Central memory CD8-positive, alpha-beta T cell (primary cell): ENCODE measurements around the gene CABP2.
"Not testable (repeated sequence)": the region's sequence is repeated elsewhere in the genome, so short reads cannot be mapped to it uniquely, and the experiment has no call there.

Experiments
- ATAC-seq: fragments of 150-1000 bp; cut with Tn5 transposase; replicated peaks from 2 replicates; pipeline ENCODE4 v1.10.0; 2022; ENCODE audit warnings: mild to moderate bottlenecking, moderate FRiP score, moderate number of reproducible peaks; ENCODE audit not compliant: poor library complexity, severe bottlenecking; ENCODE audit errors: extremely low read depth
- DNase-seq, 2 donors: peaks; one replicate each; pipeline ENCODE4 v3.0.0; 2021; ENCODE audit warnings: low spot score in 2 of 2
- H3K27ac Mint-ChIP-seq: one replicate; pipeline ENCODE4 v1.8.0; 2022; ENCODE audit warnings: low read depth, mild to moderate bottlenecking, moderate library complexity, mixed read lengths
- H3K27me3 Mint-ChIP-seq: one replicate; pipeline ENCODE4 v1.8.0; 2022; ENCODE audit warnings: mixed read lengths
- H3K36me3 Mint-ChIP-seq: one replicate; pipeline ENCODE4 v1.8.0; 2022; ENCODE audit warnings: mild to moderate bottlenecking, moderate library complexity, mixed read lengths; ENCODE audit not compliant: insufficient read depth
- H3K4me1 Mint-ChIP-seq: one replicate; pipeline ENCODE4 v1.8.0; 2022; ENCODE audit warnings: mixed read lengths
- H3K4me3 Mint-ChIP-seq: one replicate; pipeline ENCODE4 v1.8.0; 2022; ENCODE audit warnings: mild to moderate bottlenecking, moderate library complexity, mixed read lengths
- H3K9me3 Mint-ChIP-seq: one replicate; pipeline ENCODE4 v1.8.0; 2022; ENCODE audit warnings: mixed read lengths

Gene CABP2

DNA sequence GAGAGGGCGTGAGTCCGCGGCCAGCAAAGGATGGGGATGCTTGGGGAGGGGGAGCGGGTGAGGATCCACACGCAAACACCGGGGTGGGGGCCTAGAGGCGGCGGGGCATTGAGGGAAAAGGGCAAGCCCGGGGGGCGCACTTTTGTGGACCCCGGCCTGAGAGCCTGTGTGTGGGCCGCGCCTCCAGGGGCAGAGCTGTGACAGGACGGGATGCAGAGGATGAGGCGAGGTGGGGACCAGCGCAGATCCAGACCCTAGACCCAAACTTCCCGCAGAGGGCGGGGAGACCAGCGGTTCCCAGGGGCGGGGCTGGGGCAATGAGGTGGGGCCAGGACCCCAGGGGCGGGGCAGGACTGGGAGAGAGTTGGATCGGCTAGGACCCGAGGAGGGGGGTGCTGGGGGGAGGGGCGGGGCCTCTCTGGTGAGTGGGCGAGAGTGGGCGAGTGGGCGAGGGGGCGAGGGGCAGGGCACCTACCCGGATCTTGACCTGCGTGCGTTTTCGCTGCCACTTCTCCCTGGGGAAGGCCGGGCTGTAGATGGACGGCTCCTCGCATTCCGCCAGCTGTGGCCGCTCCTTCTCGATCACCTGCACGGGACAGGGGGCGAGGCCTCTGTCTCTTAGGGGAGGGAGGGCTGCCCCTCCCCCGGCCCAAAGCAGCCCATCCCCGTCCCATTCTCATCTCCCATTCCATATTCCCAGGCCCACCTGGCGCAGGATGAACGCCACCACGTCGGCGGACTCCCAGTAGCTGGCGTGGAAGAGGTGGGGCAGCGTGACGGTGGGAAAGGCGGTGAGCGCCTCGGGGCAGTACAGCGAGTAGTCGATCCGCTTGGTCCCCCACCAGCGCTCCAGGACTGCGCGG is 28.6 kb downstream of the CABP2 start:
- Mint-ChIP-seq H3K27ac (no peak overlapping the region), H3K36me3 (peaks cover 41% of the 10 kb centered on the region), H3K27me3 (no peaks in the 10 kb centered on the region), H3K4me1 (peaks cover 3% of the 10 kb centered on the region), H3K9me3 (no peaks in the 10 kb centered on the region), H3K4me3 (no peak overlapping the region)
- DNase-seq (no peak), ATAC-seq (no peak)

- Mint-ChIP-seq H3K36me3 (peaks cover 42% of the 10 kb centered on the region), H3K27ac (no peak overlapping the region), H3K27me3 (no peaks in the 10 kb centered on the region), H3K9me3 (no peaks in the 10 kb centered on the region), H3K4me3 (no peak overlapping the region), H3K4me1 (peaks cover 7% of the 10 kb centered on the region)
- no peak for DNase-seq
- ATAC-seq, result no peak
Observed at GRCh38 chr11:67493548-67494370, 29.5 kb downstream of the CABP2 start.

GRCh38 chr11:67492801-67493547 is 30.3 kb downstream of the CABP2 start:
- Mint-ChIP-seq H3K9me3 (no peaks in the 10 kb centered on the region), H3K27me3 (no peaks in the 10 kb centered on the region), H3K36me3 (peaks cover 43% of the 10 kb centered on the region), H3K27ac (no peak overlapping the region), H3K4me3 (no peak overlapping the region), H3K4me1 (peaks cover 14% of the 10 kb centered on the region)
- no peak for DNase-seq
- ATAC-seq, result no peak

DNA sequence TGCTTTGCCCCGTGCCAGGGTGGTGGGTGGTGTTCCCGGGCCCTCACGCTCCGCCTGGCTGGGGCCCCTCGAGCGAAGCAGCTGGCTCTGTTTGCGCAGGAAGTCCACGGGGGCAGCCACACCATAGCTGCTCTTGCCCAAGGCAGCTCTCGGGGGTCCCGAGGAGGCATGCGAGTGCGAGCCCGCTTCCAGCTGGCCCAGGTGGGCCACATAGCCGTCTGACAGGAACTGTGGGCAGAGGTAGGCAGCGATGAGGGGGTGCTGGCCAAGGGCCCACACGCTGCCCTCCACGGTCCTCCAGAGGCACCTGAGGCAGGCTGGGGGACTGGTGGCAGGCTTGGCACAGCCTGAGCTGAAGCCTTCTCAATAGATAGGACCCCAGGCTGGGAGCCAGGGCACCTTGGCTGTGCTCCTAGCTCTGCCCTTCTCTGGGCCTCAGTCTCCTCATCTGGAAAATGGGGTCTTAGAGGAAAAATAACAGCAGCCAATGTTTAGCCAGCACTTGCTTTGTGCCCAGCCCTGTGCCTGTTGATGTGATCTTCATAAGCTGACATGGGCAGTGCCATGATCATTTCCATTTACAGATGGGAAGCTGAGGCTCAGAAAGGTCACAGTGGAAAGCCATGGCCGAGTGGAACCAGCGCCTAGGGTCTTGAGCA is 31.0 kb downstream of the CABP2 start:
- DNase-seq (no peak), ATAC-seq (no peak)
- Mint-ChIP-seq H3K36me3 (peaks cover 46% of the 10 kb centered on the region), H3K27me3 (no peaks in the 10 kb centered on the region), H3K9me3 (no peaks in the 10 kb centered on the region), H3K4me3 (no peak overlapping the region), H3K27ac (no peak overlapping the region), H3K4me1 (peaks cover 21% of the 10 kb centered on the region)

DNA sequence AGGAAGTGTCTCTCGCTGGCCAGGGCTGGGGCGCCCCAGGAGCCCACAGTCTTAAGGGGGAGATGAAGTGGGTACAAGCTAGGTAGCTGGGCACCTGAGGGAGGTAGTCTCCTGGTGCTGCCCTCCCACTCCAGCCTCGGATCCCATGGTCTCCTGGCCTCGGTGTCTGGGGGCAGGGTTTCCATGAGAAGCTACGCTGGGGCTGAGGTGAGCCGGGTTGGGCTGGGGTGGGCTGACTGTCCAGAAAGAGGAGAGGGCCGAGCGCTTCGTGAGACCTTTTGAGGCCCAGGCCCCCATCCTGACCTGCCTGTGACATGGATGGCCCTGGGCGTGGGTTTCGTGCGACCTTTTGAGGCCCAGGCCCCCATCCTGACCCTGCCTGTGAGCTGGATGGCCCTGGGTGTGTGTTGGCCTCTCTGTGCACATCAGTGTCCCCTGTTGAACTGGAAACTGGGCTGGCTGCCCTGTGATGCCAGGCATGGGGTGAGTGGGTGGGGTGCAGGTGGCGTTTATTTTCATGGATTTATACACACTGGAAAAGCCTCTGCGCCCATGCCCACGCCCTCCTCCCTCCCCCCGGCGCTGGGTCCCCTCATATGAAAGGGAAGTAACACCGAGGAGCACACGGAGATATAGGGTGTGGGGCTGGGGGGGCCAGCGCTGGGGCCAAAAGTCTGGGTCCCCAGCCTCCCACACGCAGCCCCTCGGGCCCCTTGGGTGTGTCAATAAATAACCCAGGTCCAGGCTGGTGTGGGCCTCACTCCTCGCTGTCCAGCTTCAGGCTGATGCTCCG is 31.8 kb downstream of the CABP2 start:
- Mint-ChIP-seq H3K36me3 (peaks cover 47% of the 10 kb centered on the region), H3K4me1 (peaks cover 29% of the 10 kb centered on the region), H3K4me3 (no peak overlapping the region), H3K27me3 (no peaks in the 10 kb centered on the region), H3K9me3 (no peaks in the 10 kb centered on the region), H3K27ac (no peak overlapping the region)
- ATAC-seq (no peak), DNase-seq (no peak)

DNA sequence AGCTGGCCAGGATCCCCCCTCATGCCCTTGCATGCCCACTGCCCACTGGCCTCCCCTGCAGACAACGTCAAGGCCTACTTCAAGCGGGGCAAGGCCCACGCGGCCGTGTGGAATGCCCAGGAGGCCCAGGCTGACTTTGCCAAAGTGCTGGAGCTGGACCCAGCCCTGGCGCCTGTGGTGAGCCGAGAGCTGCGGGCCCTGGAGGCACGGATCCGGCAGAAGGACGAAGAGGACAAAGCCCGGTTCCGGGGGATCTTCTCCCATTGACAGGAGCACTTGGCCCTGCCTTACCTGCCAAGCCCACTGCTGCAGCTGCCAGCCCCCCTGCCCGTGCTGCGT is 32.5 kb downstream of the CABP2 start:
- H3K27ac Mint-ChIP-seq, result peak overlapping the region; percentile 19
- peaks cover 49% of the 10 kb centered on the region for H3K36me3 Mint-ChIP-seq

DNA sequence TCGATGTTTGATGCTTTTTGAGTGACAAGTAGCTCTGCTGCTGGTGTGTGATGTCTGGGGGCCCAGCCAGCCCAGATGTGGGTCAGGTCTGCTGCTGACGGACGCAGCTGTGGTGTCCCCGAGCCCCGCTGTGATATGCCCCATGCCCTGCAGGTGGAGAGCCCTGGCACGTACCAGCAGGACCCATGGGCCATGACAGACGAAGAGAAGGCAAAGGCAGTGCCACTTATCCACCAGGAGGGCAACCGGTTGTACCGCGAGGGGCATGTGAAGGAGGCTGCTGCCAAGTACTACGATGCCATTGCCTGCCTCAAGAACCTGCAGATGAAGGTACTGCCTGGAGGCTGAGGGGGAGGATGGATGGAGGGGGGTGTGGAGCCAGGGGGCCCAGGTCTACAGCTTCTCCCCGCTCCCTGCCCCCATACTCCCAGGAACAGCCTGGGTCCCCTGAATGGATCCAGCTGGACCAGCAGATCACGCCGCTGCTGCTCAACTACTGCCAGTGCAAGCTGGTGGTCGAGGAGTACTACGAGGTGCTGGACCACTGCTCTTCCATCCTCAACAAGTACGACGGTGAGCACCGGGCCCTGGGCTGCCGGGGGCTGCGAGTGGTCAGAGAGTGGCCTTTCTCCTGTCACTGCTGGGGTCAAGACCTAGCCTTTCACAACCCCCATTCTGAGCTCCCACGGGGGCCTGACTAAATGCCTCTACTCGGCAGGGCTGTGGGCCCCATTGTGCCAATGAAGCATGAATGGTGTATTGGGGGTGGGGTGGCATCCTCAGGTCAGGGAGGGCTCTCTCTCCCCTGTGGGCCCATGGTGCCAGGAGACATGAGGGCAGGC is 33.1 kb downstream of the CABP2 start:
- ATAC-seq, result no peak
- H3K36me3 Mint-ChIP-seq, result peaks cover 49% of the 10 kb centered on the region
- H3K9me3 Mint-ChIP-seq, result no peaks in the 10 kb centered on the region

More for the DNA sequence above, 32.5 kb downstream of the CABP2 start:
- DNase-seq, result no peak
- no peaks in the 10 kb centered on the region for H3K9me3 Mint-ChIP-seq
- no peak overlapping the region for H3K4me3 Mint-ChIP-seq
- H3K27me3 Mint-ChIP-seq, result no peaks in the 10 kb centered on the region
- ATAC-seq, result no peak
- H3K4me1 Mint-ChIP-seq, result peaks cover 36% of the 10 kb centered on the region

DNA sequence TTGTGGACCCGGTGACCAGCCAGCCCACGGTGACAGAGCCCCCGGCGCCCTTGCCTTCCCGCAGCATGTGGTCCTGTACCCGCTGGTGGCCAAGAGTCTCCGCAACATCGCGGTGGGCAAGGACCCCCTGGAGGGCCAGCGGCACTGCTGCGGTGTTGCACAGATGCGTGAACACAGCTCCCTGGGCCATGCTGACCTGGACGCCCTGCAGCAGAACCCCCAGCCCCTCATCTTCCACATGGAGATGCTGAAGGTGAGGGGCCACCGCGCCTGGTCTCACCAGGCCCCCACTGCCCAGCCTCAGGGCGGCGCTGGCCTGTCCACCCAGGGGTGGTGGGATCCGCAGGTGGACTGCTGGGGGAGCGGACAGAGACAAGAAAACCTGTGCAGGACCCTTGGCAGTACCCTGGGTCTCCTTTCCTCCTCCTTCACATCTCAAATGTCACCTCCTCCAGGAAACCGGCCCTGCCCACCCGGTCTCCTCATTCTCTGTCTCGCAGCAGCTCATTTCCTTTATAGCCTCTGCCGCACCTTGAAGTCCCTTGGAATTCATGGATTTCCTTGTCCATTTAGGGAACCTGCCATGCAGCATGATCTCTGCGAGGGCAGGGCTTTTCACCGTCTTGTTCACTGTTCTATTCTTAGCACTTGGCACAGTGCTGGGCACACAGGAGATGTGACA is 33.9 kb downstream of the CABP2 start:
- no peaks in the 10 kb centered on the region for H3K27me3 Mint-ChIP-seq
- H3K36me3 Mint-ChIP-seq, result peaks cover 47% of the 10 kb centered on the region
- no peaks in the 10 kb centered on the region for H3K9me3 Mint-ChIP-seq
- DNase-seq, result no peak
- H3K4me3 Mint-ChIP-seq, result peak overlapping the region; percentile 43
- no peak for ATAC-seq
- H3K27ac Mint-ChIP-seq, result peak overlapping the region; percentile 69
- peaks cover 48% of the 10 kb centered on the region for H3K4me1 Mint-ChIP-seq

More for the DNA sequence above, 33.1 kb downstream of the CABP2 start:
- Mint-ChIP-seq H3K4me3 (peak overlapping the region; percentile 43), H3K27ac (peak overlapping the region; percentile 69), H3K27me3 (no peaks in the 10 kb centered on the region), H3K4me1 (peaks cover 40% of the 10 kb centered on the region)
- no peak for DNase-seq

DNA sequence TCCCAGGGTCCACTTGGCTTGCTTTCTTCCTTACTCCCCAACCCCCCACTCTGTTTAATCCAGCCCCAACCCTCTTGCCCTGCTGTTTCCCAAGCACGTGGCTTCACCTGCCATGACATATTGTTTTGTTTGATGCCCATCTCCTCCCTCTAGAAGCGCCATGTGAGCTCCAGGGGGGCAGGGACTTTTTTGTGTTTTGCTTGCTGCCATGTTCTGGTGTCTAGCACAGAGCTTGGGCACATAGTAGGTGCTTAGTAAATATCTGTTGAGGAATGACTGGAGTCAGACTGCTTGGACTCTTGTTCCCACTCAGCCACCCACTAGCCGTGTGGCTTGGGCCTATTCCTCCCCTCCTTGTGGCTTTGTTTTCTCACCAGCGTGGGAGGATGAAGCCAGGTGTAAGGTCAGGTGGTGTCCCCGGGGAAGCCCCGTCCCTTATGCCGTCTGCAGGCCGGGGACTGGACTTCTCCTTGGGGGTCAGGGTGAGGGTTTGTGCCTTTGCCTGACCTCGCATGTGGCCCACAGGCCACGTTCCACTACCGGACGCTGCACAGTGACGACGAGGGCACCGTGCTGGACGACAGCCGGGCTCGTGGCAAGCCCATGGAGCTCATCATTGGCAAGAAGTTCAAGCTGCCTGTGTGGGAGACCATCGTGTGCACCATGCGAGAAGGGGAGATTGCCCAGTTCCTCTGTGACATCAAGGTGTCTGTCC is 36.6 kb downstream of the CABP2 start:
- Mint-ChIP-seq H3K36me3 (peaks cover 51% of the 10 kb centered on the region), H3K4me3 (peak overlapping the region; percentile 92), H3K9me3 (no peaks in the 10 kb centered on the region), H3K27me3 (no peaks in the 10 kb centered on the region), H3K27ac (peak overlapping the region; percentile 95), H3K4me1 (peaks cover 70% of the 10 kb centered on the region)
- no peak for ATAC-seq
- DNase-seq, result no peak

GRCh38 chr11:67485873-67486361 is 37.3 kb downstream of the CABP2 start:
- DNase-seq, ATAC-seq, H3K27me3 Mint-ChIP-seq, H3K9me3 Mint-ChIP-seq: not testable (repeated sequence)
- Mint-ChIP-seq H3K27ac (peak overlapping the region; percentile 95), H3K4me3 (peak overlapping the region; percentile 92), H3K4me1 (peaks cover 70% of the 10 kb centered on the region), H3K36me3 (peaks cover 50% of the 10 kb centered on the region)
